Caco-2 (cell line): ENCODE data around the gene EIF4G2. TPM values are rescaled to one million over a fixed set of nuclear protein-coding genes. Genes with fewer than 3 reads are reported as not detected.
A peak's percentile ranks its signal among the peaks of the same experiment; 100 is the strongest.

Experiments
- BruUV-seq: library from RNA; stranded (reverse); fragments of 400-500 nt; replicated peaks from 2 replicates; lab custom pipeline; 2021; lab: Mats Ljungman, UMichigan
- CTCF ChIA-PET: fragments of 300-600 bp; sonication (Branson Sonifier 250); formaldehyde crosslinking; loops from one replicate; lab custom pipeline; 2022; ENCODE audit warnings: antibody characterized with exemption; lab: Charles Lee
- POLR2A ChIA-PET: fragments of 300-600 bp; sonication (Branson Sonifier 250); formaldehyde crosslinking; loops from one replicate; lab custom pipeline; 2022; ENCODE audit warnings: antibody characterized with exemption; lab: Charles Lee
- DNase-seq, 2 experiments: peaks; one replicate each; pipeline versions ENCODE4 v3.0.0 to v3.0.0-alpha.2; 2020 to 2022
- H3K27me3 ChIP-seq: replicated peaks from 2 replicates; pipeline ENCODE4 v1.6.0; 2011; ENCODE audit warnings: low read length; ENCODE audit not compliant: control insufficient read depth, insufficient read depth
- H3K36me3 ChIP-seq: 2 replicates; pipeline ENCODE4 v1.5.1; 2011; ENCODE audit warnings: low read length; ENCODE audit not compliant: control insufficient read depth, insufficient read depth
- H3K4me1 ChIP-seq: fragments of 250-450 bp; sonication (Bioruptor Pico); 2 replicates; pipeline ENCODE4 v1.5.1; 2020; ENCODE audit warnings: mild to moderate bottlenecking
- H3K4me3 ChIP-seq: 2 replicates; pipeline ENCODE4 v1.5.1; 2011; ENCODE audit warnings: low read depth, mild to moderate bottlenecking, control low read depth, low read length
- H3K9me3 ChIP-seq: fragments of 250-450 bp; sonication (Bioruptor Pico); 2 replicates; pipeline ENCODE4 v1.5.1; 2020; ENCODE audit warnings: mild to moderate bottlenecking, moderate library complexity
- H3K27ac Mint-ChIP-seq: one replicate; pipeline ENCODE4 v1.8.0; 2022; ENCODE audit warnings: mixed read lengths; ENCODE audit not compliant: unreplicated experiment
- H3K27me3 Mint-ChIP-seq: one replicate; pipeline ENCODE4 v1.8.0; 2022; ENCODE audit warnings: mixed read lengths; ENCODE audit not compliant: insufficient read depth, unreplicated experiment
- H3K36me3 Mint-ChIP-seq: one replicate; pipeline ENCODE4 v1.8.0; 2022; ENCODE audit warnings: mild to moderate bottlenecking, mixed read lengths; ENCODE audit not compliant: insufficient read depth, unreplicated experiment
- H3K4me1 Mint-ChIP-seq: one replicate; pipeline ENCODE4 v1.8.0; 2022; ENCODE audit warnings: low read depth, mixed read lengths; ENCODE audit not compliant: unreplicated experiment
- H3K4me3 Mint-ChIP-seq: one replicate; pipeline ENCODE4 v1.8.0; 2022; ENCODE audit warnings: mild to moderate bottlenecking, moderate library complexity, mixed read lengths; ENCODE audit not compliant: unreplicated experiment
- H3K9me3 Mint-ChIP-seq: one replicate; pipeline ENCODE4 v1.8.0; 2022; ENCODE audit warnings: mixed read lengths; ENCODE audit not compliant: unreplicated experiment
- CTCF ChIP-seq, 2 experiments: fragments of 200-600 bp in 1 of 2; IDR thresholded peaks; 1 replicate in 1 of 2; 2 replicates in 1 of 2; pipeline versions ENCODE4 v1.5.1 to v1.8.0; 2011 to 2022; ENCODE audit warnings: antibody characterized with exemption in 1 of 2, control low read depth in 1 of 2, inconsistent platforms in 1 of 2, low read depth in 1 of 2, low read length in 1 of 2, mild to moderate bottlenecking in 1 of 2, moderate library complexity in 1 of 2; ENCODE audit not compliant: insufficient read depth in 1 of 2, severe bottlenecking in 1 of 2, unreplicated experiment in 1 of 2
- intact Hi-C: fragments of 100-400 bp; cut with micrococcal nuclease; formaldehyde crosslinking; loops from one replicate; pipeline ENCODE4 v1.10.0; 2022; ENCODE audit not compliant: unreplicated experiment
- total RNA-seq: library from RNA; stranded (reverse); gene quantifications from 2 replicates; pipeline ENCODE4 v1.2.3, GENCODE V29; 2022

Gene EIF4G2
- total RNA-seq, 1 experiment from 2014 or later, result 1,287 TPM

- Mint-ChIP-seq H3K36me3 (peaks cover 16% of the 10 kb centered on the region), H3K9me3 (no peaks in the 10 kb centered on the region), H3K4me1 (no peaks in the 10 kb centered on the region), H3K27ac (no peak overlapping the region), H3K27me3 (no peaks in the 10 kb centered on the region), H3K4me3 (no peak overlapping the region)
- intact Hi-C loops, result no loop called here
- H3K4me3 ChIP-seq, result no peak overlapping the region
- BruUV-seq, result no TSS peak
- TF ChIP-seq CTCF (IDR thresholded peaks at IDR 0.05; ENCODE audit: insufficient read depth in 1 of 2, low read depth in 1 of 2, low read length in 1 of 2, severe bottlenecking in 1 of 2, unreplicated experiment in 1 of 2), result no peak
- H3K36me3 ChIP-seq, result no peaks in the 10 kb centered on the region
- DNase-seq, result no peak
- H3K9me3 ChIP-seq, result no peaks in the 10 kb centered on the region
- H3K4me1 ChIP-seq, result peaks cover 8% of the 10 kb centered on the region
- ChIA-PET CTCF (interaction anchor here (1.2 to 2.2 kb wide), 3 partner anchors 39 to 180 kb away, joined by 3 to 9 read pairs (median 4); partner anchors contain the start of gene EIF4G2), POLR2A (interaction anchor here (0.6 to 1.7 kb wide), 4 partner anchors 10 to 56 kb away, joined by 3 to 12 read pairs (median 7); partner anchors contain the start of genes EIF4G2 and ZBED5)
- H3K27me3 ChIP-seq, result no peaks in the 10 kb centered on the region
Observed at GRCh38 chr11:10847960-10848860, 39.5 kb upstream of the EIF4G2 start.

GRCh38 chr11:10846660-10847059 lies 37.9 kb upstream of the EIF4G2 start:
- Histone ChIP-seq H3K27me3 (no peaks in the 10 kb centered on the region), H3K4me1 (peaks cover 21% of the 10 kb centered on the region), H3K4me3 (no peak overlapping the region), H3K9me3 (no peaks in the 10 kb centered on the region), H3K36me3 (no peaks in the 10 kb centered on the region)
- Mint-ChIP-seq H3K4me1 (peaks cover 1% of the 10 kb centered on the region), H3K27ac (peak overlapping the region; percentile 7), H3K4me3 (no peak overlapping the region), H3K36me3 (peaks cover 5% of the 10 kb centered on the region), H3K27me3 (no peaks in the 10 kb centered on the region), H3K9me3 (no peaks in the 10 kb centered on the region)
- no TSS peak for BruUV-seq
- POLR2A ChIA-PET, result interaction anchor here (2.6 kb wide), 1 partner anchor 38 kb away, joined by 13 read pairs; the partner anchor contains the start of gene EIF4G2
- intact Hi-C loops, result no loop called here
- TF ChIP-seq CTCF (IDR thresholded peaks at IDR 0.05; ENCODE audit: insufficient read depth in 1 of 2, low read depth in 1 of 2, low read length in 1 of 2, severe bottlenecking in 1 of 2, unreplicated experiment in 1 of 2), result no peak
- no peak for DNase-seq
- CTCF ChIA-PET, result interaction anchor here (2.2 kb wide), 1 partner anchor 38 kb away, joined by 9 read pairs; the partner anchor contains the start of gene EIF4G2

- Mint-ChIP-seq H3K4me3 (no peak overlapping the region), H3K9me3 (no peaks in the 10 kb centered on the region), H3K27me3 (no peaks in the 10 kb centered on the region), H3K27ac (no peak overlapping the region), H3K36me3 (peaks cover 4% of the 10 kb centered on the region), H3K4me1 (peaks cover 11% of the 10 kb centered on the region)
- H3K36me3 ChIP-seq, result no peaks in the 10 kb centered on the region
- no peaks in the 10 kb centered on the region for H3K27me3 ChIP-seq
- peaks cover 29% of the 10 kb centered on the region for H3K4me1 ChIP-seq
- no peak for DNase-seq
- intact Hi-C loops, result no loop called here
- no peak overlapping the region for H3K4me3 ChIP-seq
- TF ChIP-seq CTCF (IDR thresholded peaks at IDR 0.05; ENCODE audit: insufficient read depth in 1 of 2, low read depth in 1 of 2, low read length in 1 of 2, severe bottlenecking in 1 of 2, unreplicated experiment in 1 of 2), result no peak
- POLR2A ChIA-PET, result interaction anchor here (2.6 kb wide), 1 partner anchor 36 kb away, joined by 13 read pairs; the partner anchor contains the start of gene EIF4G2
- no peaks in the 10 kb centered on the region for H3K9me3 ChIP-seq
- CTCF ChIA-PET, result no interaction called here
- BruUV-seq, result no TSS peak
Observed at GRCh38 chr11:10845589-10845988, 36.9 kb upstream of the EIF4G2 start.
